HepG2 (cell line): ENCODE measurements around the gene SPACA1. TPM values are rescaled to one million over a fixed set of nuclear protein-coding genes. Genes with fewer than 3 reads are reported as not detected.
"Not testable (repeated sequence)": the region's sequence is repeated elsewhere in the genome, so short reads cannot be mapped to it uniquely, and the experiment has no call there.

Experiments
- ATAC-seq: fragments of 200-7000 bp; cut with Tn5 transposase; 3 replicates; pipeline ENCODE4 v1.9.1; 2020; ENCODE audit warnings: mild to moderate bottlenecking, moderate library complexity
- BruUV-seq: library from RNA; stranded (reverse); fragments of 400-500 nt; replicated peaks from 2 replicates; lab custom pipeline; 2021; lab: Mats Ljungman, UMichigan
- CTCF ChIA-PET: fragments of 300-600 bp; formaldehyde crosslinking; extraction: SDS; loops from one replicate; lab custom pipeline; 2021; ENCODE audit warnings: low total read pairs, inconsistent platforms, low intra/inter-chr PET ratio; lab: Yijun Ruan, JAX
- POLR2A ChIA-PET: fragments of 350-600 bp; sonication (Branson Sonifier 250); formaldehyde crosslinking; loops from one replicate; lab custom pipeline; 2020; ENCODE audit warnings: antibody characterized with exemption, inconsistent platforms; lab: Yijun Ruan, JAX
- DNase-seq: peaks from one replicate; pipeline ENCODE4 v3.0.0-alpha.2; 2015; ENCODE audit warnings: low spot score
- FAIRE-seq: peaks from 3 replicates; lab custom pipeline; 2011; peaks lifted over from hg19 to GRCh38; lab: Jason Lieb, UNC
- H2AFZ ChIP-seq: one replicate; pipeline ENCODE4 v1.6.1; 2011; ENCODE audit warnings: low read length, inconsistent platforms
- H3K27ac ChIP-seq: fragments of 300-600 bp; 3 replicates; pipeline ENCODE4 v1.8.0; 2011; ENCODE audit warnings: mixed run types, mild to moderate bottlenecking, mixed read lengths, low read length, inconsistent platforms; ENCODE audit not compliant: insufficient read depth; ENCODE audit errors: extremely low read length
- H3K27me3 ChIP-seq, 2 experiments: fragments of 200-600 bp in 1 of 2; 2 replicates in 1 of 2; 3 replicates in 1 of 2; pipeline versions ENCODE4 v1.6.0 to v1.8.0; 2011; ENCODE audit warnings: low read length in 2 of 2, mild to moderate bottlenecking in 2 of 2, moderate library complexity in 2 of 2, inconsistent platforms in 1 of 2; ENCODE audit not compliant: insufficient read depth in 2 of 2, control insufficient read depth in 1 of 2
- H3K36me3 ChIP-seq, 2 experiments: fragments of 200-600 bp in 1 of 2; replicated peaks in 1 of 2; 2 replicates in 1 of 2; 3 replicates in 1 of 2; pipeline versions ENCODE4 v1.5.1 to v1.8.0; 2011; ENCODE audit warnings: low read length in 2 of 2, inconsistent platforms in 1 of 2; ENCODE audit not compliant: insufficient read depth in 2 of 2, control insufficient read depth in 1 of 2
- H3K4me1 ChIP-seq: 2 replicates; pipeline ENCODE4 v1.5.1; 2012; ENCODE audit warnings: low read length, inconsistent platforms; ENCODE audit not compliant: insufficient read depth
- H3K4me2 ChIP-seq: 2 replicates; pipeline ENCODE4 v1.6.0; 2011; ENCODE audit warnings: low read depth, low read length, inconsistent platforms
- H3K4me3 ChIP-seq, 3 experiments: fragments of 200-600 bp in 1 of 3; sonication (generic), shearing (Covaris generic) in 1 of 3; replicated peaks in 1 of 3; 2 replicates each; pipeline ENCODE4 v1.5.1; 2011 to 2016; ENCODE audit warnings: low read length in 3 of 3, inconsistent platforms in 2 of 3, low read depth in 2 of 3, mild to moderate bottlenecking in 2 of 3, control low read depth in 1 of 3, mixed read lengths in 1 of 3; ENCODE audit not compliant: insufficient read depth in 1 of 3
- H3K79me2 ChIP-seq: one replicate; pipeline ENCODE4 v1.6.1; 2011; ENCODE audit warnings: low read length, inconsistent platforms; ENCODE audit not compliant: insufficient read depth
- H3K9ac ChIP-seq: 2 replicates; pipeline ENCODE4 v1.6.0; 2011; ENCODE audit warnings: mild to moderate bottlenecking, low read depth, low read length, inconsistent platforms; ENCODE audit not compliant: insufficient read depth
- H3K9me3 ChIP-seq: 2 replicates; pipeline ENCODE4 v1.5.1; 2012; ENCODE audit warnings: mild to moderate bottlenecking, low read length
- H4K20me1 ChIP-seq: 2 replicates; pipeline ENCODE4 v1.6.0; 2011; ENCODE audit warnings: inconsistent platforms, mild to moderate bottlenecking, low read length, moderate library complexity; ENCODE audit not compliant: insufficient read depth
- CEBPB ChIP-seq: IDR thresholded peaks from 2 replicates; pipeline ENCODE4 v1.6.1; 2011; ENCODE audit warnings: low read depth, low read length, improper control_type of control experiment, borderline replicate concordance
- CEBPG ChIP-seq: IDR thresholded peaks from 2 replicates; pipeline ENCODE4 v1.6.1; 2016
- MXD1 ChIP-seq: sonication (generic); formaldehyde crosslinking; IDR thresholded peaks from 2 replicates; pipeline ENCODE4 v1.4.0; 2020; ENCODE audit warnings: mild to moderate bottlenecking, missing genetic modification reagents
- WGBS: methylation state at CpG from one replicate; pipeline ENCODE4 v1.1.6; 2017; ENCODE audit warnings: low lambda C conversion rate; 5-methylcytosine and 5-hydroxymethylcytosine counted together
- in situ Hi-C: cut with HindIII; loops from 2 replicates; pipeline ENCODE4 v1.10.0; 2017; ENCODE audit warnings: low pct_unique_long_range_greater_than_20kb; ENCODE audit not compliant: extremely low pct_ligation_motif_present
- intact Hi-C: fragments of 100-400 bp; cut with micrococcal nuclease; formaldehyde crosslinking; loops from one replicate; pipeline ENCODE4 v1.10.0; 2022; ENCODE audit not compliant: unreplicated experiment
- polyA plus RNA-seq, 8 experiments: library from polyadenylated mRNA; depleted of rRNA in 3 of 8; stranded (reverse) in 7 of 8; unstranded in 1 of 8; fragments of >200 nt; fragmentation: Illumina TruSeq in 4 of 8; extraction: Trizol in 4 of 8; gene quantifications; 2 replicates each; pipeline versions ENCODE4 v1.2.1 to v1.2.3, GENCODE V29; 2011 to 2016; ENCODE audit warnings: low read depth in 4 of 8, missing spikeins in 1 of 8, mixed read lengths in 1 of 8; ENCODE audit not compliant: insufficient read depth in 1 of 8
- total RNA-seq, 5 experiments: library from RNA; depleted of rRNA; stranded (reverse); fragments of >200 nt; fragmentation: Illumina TruSeq; extraction: Trizol; gene quantifications; 2 replicates each; pipeline ENCODE4 v1.2.3, GENCODE V29; 2016; ENCODE audit warnings: low read depth in 1 of 5

Gene SPACA1
- total and polyA plus RNA-seq, 2 of the 13 experiments (the other 11 are each of a cell fraction or from before 2014, with no cell fraction given) = 0.07 TPM; not detected in 1

GRCh38 chr6:88001279-88001678, 46.4 kb upstream of the SPACA1 start:
- not testable (repeated sequence) for H3K36me3 ChIP-seq

GRCh38 chr6:88004707-88005106, 42.9 kb upstream of the SPACA1 start:
- intact Hi-C loops = no loop called here
- Histone ChIP-seq H3K9me3 (no peaks in the 10 kb centered on the region), H3K4me1 (no peaks in the 10 kb centered on the region), H4K20me1 (no peaks in the 10 kb centered on the region), H3K27ac (no peak overlapping the region), H2AFZ (no peak overlapping the region), H3K4me3 (no peak overlapping the region), H3K4me2 (no peak overlapping the region)
- BruUV-seq = no TSS peak
- CTCF ChIA-PET = no interaction called here
- TF ChIP-seq CEBPG (CRISPR knock-in tag) (peak; percentile 72), MXD1 (CRISPR knock-in tag) (no peak), CEBPB (peak; percentile 90)
- TF ChIP-seq, all 625 proteins: peak for 2
- Histone ChIP-seq H3K27me3 (no peaks in the 10 kb centered on the region), H3K36me3 (no peaks in the 10 kb centered on the region), H3K79me2 (no peaks in the 10 kb centered on the region), H3K9ac (no peak overlapping the region)
- no peak for FAIRE-seq
- DNase-seq = no peak
- 12% methylated on average over 4 of the region's 4 CpGs for WGBS
- in situ Hi-C loops = no loop called here
- POLR2A ChIA-PET = no interaction called here
- ATAC-seq = no peak

More at GRCh38 chr6:88001279-88001678, 46.4 kb upstream of the SPACA1 start:
- ATAC-seq, H3K79me2 ChIP-seq, H3K9me3 ChIP-seq, H3K9ac ChIP-seq, H3K4me2 ChIP-seq, H2AFZ ChIP-seq, FAIRE-seq, H3K27me3 ChIP-seq, in situ Hi-C loops, CTCF ChIA-PET, H3K4me3 ChIP-seq, H3K27ac ChIP-seq, DNase-seq, H4K20me1 ChIP-seq, intact Hi-C loops, H3K4me1 ChIP-seq, BruUV-seq, POLR2A ChIA-PET: not testable (repeated sequence)
- 54% methylated on average over 8 of the region's 8 CpGs for WGBS
